CMK (cell line): Measurements from ENCODE around the gene ALDH3A1.

Source experiments
- DNase-seq: peaks from one replicate; pipeline ENCODE4 v3.0.0-alpha.2; 2010; ENCODE audit warnings: low read depth

Gene ALDH3A1

DNA sequence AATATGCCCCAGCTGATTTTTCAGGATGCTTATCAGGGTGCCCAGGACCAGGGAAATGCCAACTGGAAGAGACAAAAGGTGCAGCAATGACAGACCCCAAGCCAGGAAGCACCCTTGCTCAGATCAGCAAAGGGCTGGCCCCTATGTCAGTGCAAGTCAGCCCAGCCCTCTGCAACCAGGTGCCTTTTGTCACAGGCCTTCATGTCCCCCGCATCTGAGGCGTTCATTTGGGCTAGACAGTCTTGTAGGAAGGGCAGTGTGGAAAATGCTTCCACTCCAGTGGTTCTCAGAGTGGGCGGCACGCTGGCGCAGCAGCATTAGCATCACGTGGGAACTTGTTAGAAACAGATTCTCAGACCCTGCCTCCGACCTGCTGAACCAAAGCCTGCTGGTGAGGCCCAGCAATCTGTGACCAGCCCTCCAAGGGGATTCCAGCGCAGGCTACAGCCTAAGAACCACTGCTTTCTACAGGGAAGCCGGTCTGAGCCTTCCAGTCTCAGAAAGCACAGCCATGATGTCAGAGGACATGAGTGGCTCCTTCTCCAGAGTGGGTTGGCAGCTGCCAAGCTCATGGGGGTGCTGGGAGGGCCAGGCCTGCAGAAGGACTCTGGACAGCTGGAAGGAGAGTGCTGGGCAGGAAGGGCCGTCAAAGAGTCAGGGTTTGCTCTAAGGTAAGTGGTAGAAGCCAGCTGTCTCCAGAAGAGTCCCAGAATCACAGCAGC is 44.8 kb downstream of the ALDH3A1 start:
- DNase-seq = no peak

DNA sequence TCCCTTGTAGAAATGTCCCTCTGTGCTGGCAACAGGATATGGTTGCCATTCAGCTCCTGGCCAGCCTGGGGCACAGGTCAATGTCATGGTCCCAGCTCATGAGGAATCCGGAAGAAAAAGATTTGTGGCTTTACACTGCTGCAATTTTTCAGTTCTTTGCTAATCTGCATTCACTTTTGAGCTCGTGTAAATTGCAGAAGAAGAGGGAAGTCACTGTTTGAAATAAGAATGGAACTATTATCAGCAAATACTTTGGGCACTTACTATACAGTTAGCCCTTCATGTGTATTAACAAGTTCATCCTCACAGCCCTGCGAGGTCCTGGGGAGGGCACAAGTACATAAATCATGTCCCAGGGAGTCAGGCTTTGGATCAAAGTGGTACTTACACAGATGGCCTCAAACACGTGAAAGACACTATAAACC is 45.9 kb downstream of the ALDH3A1 start:
- no peak for DNase-seq
